Measurements from ENCODE around the gene POU3F2. TPM values are rescaled to one million over a fixed set of nuclear protein-coding genes. Genes with fewer than 3 reads are reported as not detected.

POU3F2 gene
- total and polyA plus RNA-seq, 7 donors = not detected

DNA sequence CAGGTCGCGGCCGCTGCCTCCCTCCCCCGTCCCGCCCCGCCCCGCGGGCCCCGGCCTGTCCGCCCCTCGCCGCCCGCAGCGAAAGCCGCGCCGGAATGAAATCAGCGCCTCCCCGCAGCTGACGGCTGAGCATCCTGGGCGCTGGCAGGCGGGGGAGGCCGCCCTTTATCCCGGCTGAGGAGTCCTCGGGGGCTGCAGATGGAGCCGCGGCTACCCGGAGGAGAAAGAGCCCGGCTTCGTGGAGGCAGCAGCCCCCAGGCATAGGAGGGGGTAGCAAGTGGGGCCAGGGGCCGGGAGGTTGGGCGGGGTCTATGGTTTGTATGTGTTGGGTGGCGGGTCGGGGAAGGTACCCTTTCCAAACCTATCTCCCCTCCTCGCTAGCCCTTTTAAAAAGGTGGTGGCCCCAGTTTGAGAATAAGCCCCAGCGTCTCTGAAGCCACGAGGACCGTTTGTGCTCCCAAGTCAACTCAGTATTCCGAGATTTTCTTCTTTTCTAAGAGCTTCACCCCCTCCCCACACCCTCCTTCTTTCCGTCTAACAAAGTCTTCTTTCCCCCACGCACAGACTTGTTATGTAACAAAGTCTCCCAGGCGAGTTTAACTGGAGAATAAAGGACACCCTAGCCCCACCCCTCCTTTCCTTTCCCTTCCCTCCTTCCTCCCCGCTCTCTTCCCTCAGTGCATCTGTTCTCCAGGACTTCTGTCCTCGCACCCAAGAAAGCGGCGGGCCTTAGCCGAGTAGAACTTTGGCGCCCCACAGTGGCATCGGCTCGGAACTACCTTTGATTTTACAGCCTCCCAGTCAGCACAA, 11.0 kb downstream of the POU3F2 start:
- intact Hi-C loops (cut with DNase I) = loop anchor here (5.0 kb wide), 1 partner anchor 1348 kb away; no protein-coding TSS in a partner anchor
- DNase-seq = peak; percentile 82
- Histone ChIP-seq H3K36me3 (no peaks in the 10 kb centered on the region), H3K4me3 (peak overlapping the region in 3 of 4 donors; percentile 2 to 37 (median 31)), H3K27ac (no peak overlapping the region), H3K9me3 (no peaks in the 10 kb centered on the region), H3K27me3 (peaks cover 63 to 88% (median 84%) of the 10 kb centered on the region in 3 donors), H3K4me1 (peaks cover 0 to 47% (median 42%) of the 10 kb centered on the region in 4 donors)
- WGBS, 2 donors = 2% methylated on average over 50 of the region's 50 CpGs
- TF ChIP-seq, protein P1, sequence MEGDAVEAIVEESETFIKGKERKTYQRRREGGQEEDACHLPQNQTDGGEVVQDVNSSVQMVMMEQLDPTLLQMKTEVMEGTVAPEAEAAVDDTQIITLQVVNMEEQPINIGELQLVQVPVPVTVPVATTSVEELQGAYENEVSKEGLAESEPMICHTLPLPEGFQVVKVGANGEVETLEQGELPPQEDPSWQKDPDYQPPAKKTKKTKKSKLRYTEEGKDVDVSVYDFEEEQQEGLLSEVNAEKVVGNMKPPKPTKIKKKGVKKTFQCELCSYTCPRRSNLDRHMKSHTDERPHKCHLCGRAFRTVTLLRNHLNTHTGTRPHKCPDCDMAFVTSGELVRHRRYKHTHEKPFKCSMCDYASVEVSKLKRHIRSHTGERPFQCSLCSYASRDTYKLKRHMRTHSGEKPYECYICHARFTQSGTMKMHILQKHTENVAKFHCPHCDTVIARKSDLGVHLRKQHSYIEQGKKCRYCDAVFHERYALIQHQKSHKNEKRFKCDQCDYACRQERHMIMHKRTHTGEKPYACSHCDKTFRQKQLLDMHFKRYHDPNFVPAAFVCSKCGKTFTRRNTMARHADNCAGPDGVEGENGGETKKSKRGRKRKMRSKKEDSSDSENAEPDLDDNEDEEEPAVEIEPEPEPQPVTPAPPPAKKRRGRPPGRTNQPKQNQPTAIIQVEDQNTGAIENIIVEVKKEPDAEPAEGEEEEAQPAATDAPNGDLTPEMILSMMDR (IDR thresholded peaks at IDR 0.05) = peak; percentile 40 to 84 (median 64)
- TF ChIP-seq POLR2A (IDR thresholded peaks at IDR 0.05) = no peak

DNA sequence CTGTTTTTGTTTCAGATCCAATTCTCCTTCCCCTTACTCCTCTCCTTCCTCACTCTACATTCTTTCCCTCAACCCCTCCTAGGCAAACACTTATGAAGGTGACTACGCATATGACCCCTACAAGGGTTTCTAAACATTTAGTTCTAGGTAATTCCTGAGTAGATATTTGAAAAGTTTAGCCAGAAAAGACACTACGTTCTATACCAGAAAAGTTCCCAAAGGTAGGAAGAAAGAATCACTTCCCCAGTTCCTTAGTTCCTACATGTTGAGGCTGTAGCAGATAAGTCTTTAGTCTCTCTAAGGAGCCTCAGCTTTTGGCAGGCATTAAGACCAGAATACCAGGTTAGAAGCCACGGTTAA, 11.6 kb downstream of the POU3F2 start:
- intact Hi-C loops (cut with DNase I) = loop anchor here (5.0 kb wide), 1 partner anchor 1349 kb away; no protein-coding TSS in a partner anchor
- H3K27ac ChIP-seq = no peak overlapping the region
- H3K4me3 ChIP-seq = no peak overlapping the region
- no peak for TF ChIP-seq EP300 (IDR thresholded peaks at IDR 0.05)
- TF ChIP-seq POLR2AphosphoS5 (IDR thresholded peaks at IDR 0.05) = no peak
- TF ChIP-seq POLR2A (IDR thresholded peaks at IDR 0.05) = no peak
- TF ChIP-seq, protein P1 (IDR thresholded peaks at IDR 0.05) = no peak
- 56 to 58% methylated on average over 3 of the region's 3 CpGs for WGBS, 2 donors
- no peak for DNase-seq
- no peaks in the 10 kb centered on the region for H3K36me3 ChIP-seq
- peaks cover 0 to 47% (median 42%) of the 10 kb centered on the region in 4 donors for H3K4me1 ChIP-seq
- H3K27me3 ChIP-seq = peaks cover 60 to 82% (median 78%) of the 10 kb centered on the region in 3 donors
- no peaks in the 10 kb centered on the region for H3K9me3 ChIP-seq

DNA sequence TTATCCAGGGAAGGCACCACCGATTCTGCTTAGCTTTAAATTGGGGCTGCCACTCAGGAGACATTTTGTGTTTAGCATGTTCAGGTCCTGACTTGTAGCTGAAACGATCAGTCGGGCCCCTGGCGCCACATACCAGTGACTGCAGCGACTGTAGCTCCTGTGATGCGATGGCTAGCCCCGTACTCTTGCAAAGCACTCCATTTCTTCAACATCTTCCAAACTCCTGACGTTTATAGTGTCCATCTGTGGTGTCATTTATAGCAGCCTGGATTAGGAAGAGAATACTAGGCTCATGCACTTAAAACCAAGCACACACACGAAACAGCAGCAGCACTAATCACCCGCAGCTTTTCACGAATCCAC, 13.0 kb downstream of the POU3F2 start:
- no peak for DNase-seq
- Histone ChIP-seq H3K36me3 (no peaks in the 10 kb centered on the region), H3K4me1 (peaks cover 0 to 44% (median 40%) of the 10 kb centered on the region in 4 donors), H3K27me3 (peaks cover 48 to 68% (median 65%) of the 10 kb centered on the region in 3 donors), H3K9me3 (no peaks in the 10 kb centered on the region), H3K27ac (no peak overlapping the region), H3K4me3 (peak overlapping the region in 1 of 4 donors; percentile 23)
- TF ChIP-seq EP300 (IDR thresholded peaks at IDR 0.05) = no peak
- TF ChIP-seq POLR2AphosphoS5 (IDR thresholded peaks at IDR 0.05) = no peak
- TF ChIP-seq POLR2A (IDR thresholded peaks at IDR 0.05) = no peak
- TF ChIP-seq, protein P1 (IDR thresholded peaks at IDR 0.05) = no peak
- intact Hi-C loops (cut with DNase I) = loop anchor here (5.0 kb wide), 1 partner anchor 1350 kb away; no protein-coding TSS in a partner anchor
- WGBS, 2 donors = 26 to 41% methylated on average over 11 of the region's 11 CpGs

DNA sequence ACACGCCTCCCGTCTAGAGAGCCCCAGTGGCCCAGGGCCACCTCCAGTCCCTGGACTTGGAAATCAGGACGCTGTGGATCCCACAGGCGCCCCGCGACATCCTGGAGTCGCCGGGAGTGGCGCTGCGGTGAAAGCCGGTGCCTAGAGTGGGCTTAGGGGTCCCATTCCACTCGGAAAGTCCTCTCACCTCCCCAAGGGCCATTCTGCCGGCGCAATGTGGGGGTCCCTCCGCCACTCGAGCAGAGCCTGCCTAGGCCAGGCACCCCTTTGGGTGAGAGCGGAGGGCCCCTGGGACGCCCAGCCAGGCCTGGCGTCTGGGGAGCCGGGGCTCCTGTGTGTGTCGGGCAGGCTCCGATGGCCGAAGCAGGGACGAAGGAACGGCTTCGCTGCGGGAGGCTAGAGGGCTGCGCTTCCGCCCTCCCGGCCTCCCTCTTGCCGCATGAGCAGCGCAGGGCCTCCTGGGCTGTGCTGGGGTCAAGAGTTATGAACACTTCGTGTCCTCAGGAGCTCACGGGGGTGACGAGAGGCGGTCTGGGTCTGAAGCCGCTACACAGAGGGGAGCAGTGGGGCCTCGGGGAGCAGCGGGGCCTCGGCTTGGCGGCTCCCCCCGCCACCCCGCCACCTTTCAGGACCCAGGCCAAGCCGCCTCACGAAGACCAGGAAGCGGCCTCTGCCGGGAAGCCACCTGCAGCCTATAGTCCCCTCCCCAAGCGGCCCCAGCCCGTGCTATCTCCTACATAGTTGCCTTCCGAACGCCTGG, 13.6 kb downstream of the POU3F2 start:
- no peaks in the 10 kb centered on the region for H3K9me3 ChIP-seq
- peak overlapping the region in 2 of 4 donors; percentile 16 to 23 for H3K4me3 ChIP-seq
- TF ChIP-seq, protein P1 (IDR thresholded peaks at IDR 0.05) = no peak
- WGBS, 2 donors = 4 to 6% methylated on average over 51 of the region's 51 CpGs
- H3K4me1 ChIP-seq = peaks cover 0 to 42% (median 37%) of the 10 kb centered on the region in 4 donors
- peaks cover 42 to 63% (median 59%) of the 10 kb centered on the region in 3 donors for H3K27me3 ChIP-seq
- no peak overlapping the region for H3K27ac ChIP-seq
- intact Hi-C loops (cut with DNase I) = loop anchor here (5.0 kb wide), 1 partner anchor 1351 kb away; no protein-coding TSS in a partner anchor
- no peaks in the 10 kb centered on the region for H3K36me3 ChIP-seq
- peak; percentile 62 for DNase-seq
